GM18873 (cell line): ENCODE measurements around the gene PDIA6.
"Not testable (repeated sequence)": the region's sequence is repeated elsewhere in the genome, so short reads cannot be mapped to it uniquely, and the experiment has no call there.

Experiments used
- ATAC-seq: cut with Tn5 transposase; IDR thresholded peaks from one replicate; pipeline ENCODE4 v1.9.1; 2021; ENCODE audit warnings: mild to moderate bottlenecking, moderate library complexity, moderate number of reproducible peaks; ENCODE audit not compliant: unreplicated experiment, low FRiP score

Gene PDIA6

DNA sequence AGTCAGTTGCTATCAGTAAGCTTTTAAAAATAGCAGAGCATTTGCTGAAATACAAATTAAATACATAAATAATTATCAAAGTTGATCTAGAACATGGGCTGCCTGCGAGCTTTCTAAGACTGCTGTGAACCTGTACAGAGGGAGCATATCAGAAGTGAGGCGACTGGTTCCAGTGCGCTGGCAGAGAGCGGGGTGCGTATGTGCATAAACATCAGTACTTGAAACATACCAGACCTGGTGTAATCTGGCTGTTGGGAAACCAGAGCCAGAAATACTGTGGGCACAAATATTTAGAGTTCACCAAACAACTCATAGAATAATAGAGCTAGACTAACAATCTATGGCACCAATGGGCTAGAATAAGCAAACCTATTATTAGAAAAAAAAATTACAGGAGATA, 27.3 kb downstream of the PDIA6 start:
- ATAC-seq: no peak

GRCh38 chr2:10784719-10785118, 27.9 kb downstream of the PDIA6 start:
- ATAC-seq: no peak

- ATAC-seq: no peak
These were observed 29.2 kb downstream of the PDIA6 start for GRCh38 chr2:10783421-10783820.

DNA sequence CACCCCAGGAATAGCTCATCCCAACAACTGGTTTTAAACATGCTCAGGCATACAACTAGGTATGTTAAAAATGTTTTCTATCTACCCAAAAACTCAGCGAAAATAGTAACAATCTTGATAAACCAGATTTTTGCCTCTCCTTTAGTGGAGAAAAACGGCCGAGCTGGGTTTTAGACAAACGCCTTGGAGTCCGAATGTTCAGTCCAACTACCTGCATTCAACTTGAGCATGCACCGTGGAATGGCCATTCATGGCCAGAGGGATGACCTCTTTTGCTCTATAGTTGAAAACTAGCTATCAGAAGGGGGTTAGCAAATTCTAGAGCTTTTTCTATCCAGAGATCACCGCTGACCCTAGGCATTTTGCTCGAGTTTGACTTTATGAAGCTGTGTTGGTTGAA, 30.8 kb downstream of the PDIA6 start:
- ATAC-seq: no peak

DNA sequence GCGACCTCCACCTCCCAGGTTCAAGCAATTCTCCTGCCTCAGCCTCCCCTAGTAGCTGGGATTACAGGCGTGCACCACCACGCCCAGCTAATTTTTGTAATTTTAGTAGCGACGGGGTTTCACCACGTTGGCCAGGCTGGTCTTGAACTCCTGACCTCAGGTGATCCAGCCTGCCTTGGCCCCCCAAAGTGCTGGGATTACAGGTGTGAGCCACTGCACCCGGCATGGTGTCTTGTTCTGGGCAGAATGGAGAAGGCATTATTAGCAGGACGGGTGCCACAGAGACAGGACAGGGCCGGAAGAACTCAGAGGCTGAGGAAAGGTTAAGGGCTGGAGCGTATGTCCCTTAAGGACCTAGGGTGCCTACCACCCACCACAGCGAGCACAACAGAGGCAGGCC, 31.8 kb downstream of the PDIA6 start:
- ATAC-seq: not testable (repeated sequence)

DNA sequence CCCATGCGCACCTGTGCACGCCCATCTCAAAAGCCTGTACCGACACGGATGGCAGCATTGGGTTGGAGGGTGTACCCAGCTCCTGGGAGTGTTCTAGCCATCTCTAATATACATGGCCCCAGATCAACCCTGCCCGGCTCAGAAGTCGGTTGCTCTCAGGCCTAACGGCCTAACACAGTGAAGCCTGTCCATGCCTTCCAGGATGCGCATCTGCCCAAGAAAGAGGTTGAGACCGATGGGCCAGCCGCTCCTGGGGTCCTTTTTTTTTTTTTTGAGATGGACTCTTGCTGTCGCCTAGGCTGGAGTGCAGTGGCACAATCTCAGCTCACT, 32.1 kb downstream of the PDIA6 start:
- ATAC-seq: no peak

DNA sequence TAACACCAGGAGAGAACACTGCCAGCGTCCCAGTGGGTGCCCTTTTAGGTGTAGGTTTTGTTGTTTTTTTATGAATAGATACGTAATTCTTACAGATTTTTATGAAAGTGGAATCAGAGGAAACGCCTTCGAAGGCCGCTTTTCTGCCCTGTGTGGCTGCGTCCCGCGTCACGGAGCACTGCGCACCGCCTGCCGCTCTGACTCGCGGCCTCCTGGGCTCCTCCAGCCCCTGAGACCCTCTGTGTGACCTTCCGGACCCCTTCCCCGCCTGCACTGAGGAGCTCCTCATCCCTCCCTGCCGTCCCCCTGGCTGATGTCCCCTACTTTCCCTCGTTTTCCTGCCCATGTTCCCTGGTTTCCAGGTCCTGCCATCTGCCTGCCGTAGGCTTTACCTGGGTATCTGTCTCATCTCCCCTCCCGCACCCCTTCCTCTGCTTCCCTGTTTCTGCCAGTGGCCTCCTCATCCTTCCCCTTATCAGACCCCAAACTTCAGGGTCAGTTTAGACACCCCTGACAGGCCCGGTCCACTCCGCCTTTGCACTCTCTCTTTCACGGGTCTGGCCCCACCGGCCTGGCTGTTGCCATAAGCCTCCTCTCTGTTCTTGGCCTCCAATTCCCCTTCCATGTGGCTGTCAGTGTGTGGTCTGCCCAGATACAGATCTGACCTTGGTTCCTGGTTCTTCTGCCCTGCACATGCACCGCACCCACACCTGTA, 32.7 kb downstream of the PDIA6 start:
- no peak for ATAC-seq

DNA sequence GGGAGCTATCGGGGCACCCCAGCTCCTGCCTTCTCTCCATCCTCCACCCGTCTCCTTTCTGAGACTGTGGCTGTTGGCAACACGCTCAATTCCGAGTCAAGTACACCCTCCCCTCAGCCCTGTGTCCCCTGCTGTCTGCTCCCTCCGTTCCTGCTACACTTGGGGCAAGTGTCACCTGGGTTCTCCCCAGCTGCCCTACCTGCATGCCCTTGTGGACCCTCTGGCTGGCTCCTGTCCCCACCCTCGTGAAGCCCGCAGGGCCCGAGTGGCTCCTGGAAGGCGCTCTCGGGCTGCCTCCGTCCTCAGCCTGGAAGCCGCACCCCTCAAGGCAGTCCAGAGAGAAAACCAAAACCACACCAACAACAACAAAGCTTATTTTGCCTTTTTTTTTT, 33.9 kb downstream of the PDIA6 start:
- no peak for ATAC-seq

DNA sequence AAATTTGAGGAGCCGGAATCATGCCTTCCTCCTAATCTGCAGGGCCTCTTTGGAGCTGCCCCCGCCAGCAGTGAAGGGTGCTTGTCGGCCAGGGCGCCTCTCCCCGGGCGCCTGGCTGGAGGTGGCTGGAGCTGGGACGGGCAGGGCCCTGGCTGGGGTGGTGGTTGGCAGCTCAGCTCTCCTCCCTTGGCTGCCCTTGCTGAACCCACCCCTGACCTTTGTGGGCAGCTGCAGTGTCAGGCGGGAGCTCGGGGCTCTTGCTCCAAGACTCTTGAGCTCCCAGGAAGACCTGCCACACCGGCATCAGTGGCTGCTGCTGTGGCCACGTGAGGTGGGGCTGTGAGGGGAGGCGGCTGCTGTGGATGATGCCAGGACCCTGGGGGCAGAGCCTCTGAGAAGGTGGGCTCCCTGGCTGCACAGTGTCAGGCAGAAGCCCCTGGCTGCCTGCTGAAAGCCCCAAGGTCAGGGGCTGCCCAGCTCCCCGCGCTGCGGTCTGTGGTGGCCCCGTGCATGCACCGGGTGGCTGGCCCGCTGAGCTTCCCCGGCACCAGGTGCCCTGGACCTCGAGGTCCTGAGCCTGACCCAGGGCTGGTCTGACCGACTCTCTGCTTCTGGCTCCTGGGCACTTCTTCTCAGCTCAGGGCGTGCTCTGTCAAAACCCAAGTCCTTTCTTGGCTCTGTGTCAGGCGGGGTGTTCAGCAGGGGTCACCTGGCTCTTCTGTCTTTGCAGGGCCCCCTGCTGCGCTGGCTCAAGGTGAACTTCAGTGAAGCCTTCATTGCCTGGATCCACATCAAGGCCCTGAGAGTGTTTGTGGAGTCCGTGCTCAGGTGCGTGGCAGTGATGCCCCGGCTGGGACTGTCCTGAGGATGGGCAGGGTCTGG, 34.5 kb downstream of the PDIA6 start:
- ATAC-seq: no peak

GRCh38 chr2:10777111-10777841, 35.3 kb downstream of the PDIA6 start:
- no peak for ATAC-seq

DNA sequence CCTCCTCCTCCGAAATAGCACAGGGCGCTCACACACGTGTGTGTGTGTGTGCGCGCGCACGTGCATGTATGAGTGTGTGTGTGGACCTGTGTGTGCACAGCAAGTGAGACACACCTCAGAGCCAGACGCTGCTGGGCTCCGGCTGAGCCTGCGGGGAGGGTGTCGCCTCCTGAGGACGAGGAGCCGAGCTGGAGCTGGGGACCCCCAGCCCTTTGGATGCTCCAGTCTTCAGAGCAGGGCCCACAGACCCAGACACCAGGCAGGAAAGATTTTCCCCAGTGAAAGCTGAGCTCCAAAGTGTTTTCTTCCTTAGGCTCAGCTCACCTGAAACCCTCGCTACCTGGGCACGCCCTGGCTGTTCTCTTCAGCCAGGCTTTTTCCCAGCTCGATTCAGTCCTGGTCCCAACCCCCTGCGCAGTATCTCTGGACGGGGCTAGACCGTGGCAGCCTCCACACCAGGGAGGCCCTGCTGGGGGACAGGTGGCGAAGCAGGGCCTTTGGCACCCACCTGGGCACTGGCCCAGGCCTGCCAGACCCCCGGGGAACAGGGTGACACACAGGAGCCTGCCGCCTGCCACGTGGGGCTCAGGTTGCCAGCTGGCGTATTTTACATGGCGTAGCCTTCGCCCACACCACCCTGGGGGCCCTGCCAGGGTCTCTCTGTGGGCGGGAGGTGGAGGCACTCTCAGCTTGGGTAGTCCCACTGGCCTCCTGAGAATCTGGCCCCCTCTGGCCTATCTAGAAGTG, 36.2 kb downstream of the PDIA6 start:
- ATAC-seq: no peak

GRCh38 chr2:10775831-10776230, 36.8 kb downstream of the PDIA6 start:
- ATAC-seq: no peak

DNA sequence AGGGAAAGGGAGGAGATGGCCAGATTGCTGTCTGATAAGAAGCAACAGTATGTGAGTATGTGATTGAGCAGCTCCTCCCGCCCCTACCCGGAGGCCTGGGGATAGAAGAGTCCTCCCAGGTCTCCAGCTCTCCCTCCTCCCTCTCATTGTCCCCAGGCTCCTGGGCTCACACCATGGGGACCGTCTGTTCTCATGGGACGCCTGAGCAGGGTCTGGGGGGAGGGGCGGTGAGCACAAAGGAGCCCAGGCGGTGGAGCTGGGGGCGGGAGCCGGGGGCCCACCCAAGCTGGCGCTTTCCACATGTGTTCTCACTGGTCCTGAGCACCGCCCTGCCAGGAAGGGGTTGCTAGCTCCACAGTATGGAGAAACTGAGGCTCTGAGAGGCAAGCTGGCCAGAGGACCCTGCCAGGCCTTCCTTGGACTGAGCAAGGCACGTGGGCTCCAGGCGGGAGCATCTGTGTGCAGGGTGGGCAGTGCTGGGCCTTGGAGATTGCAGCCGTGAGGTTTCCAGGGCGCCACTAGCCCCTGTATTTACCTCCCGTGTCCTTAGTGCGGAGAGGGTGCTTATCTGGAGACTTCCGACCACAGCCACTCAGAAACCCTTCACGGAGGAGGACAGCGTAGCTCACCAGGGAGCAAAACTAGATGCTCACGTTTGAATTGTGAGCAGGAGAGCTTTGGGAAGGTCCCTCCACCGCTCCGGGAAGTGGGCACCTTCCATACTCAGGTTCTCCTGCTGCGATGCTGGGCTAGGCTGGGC, 37.4 kb downstream of the PDIA6 start:
- no peak for ATAC-seq

DNA sequence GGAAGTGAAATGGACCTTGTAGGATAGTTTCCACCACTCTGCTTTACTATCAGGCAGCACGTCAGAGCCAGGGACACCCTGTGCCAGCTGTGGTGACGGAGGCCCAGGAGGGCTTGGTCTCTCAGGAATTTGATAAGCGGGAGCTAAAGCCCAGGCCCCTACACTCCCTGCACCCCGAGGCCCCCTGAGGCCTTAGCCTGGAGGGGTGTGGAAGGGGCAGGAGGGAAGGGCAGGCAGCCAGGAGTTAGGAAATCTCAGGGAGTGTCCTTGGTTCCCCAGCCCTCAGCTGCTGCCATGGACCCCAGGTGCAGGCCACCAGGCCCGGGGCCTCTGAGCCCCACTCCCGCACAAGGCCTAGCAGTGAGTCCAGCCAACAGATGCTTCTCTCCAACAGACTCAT, 38.2 kb downstream of the PDIA6 start:
- no peak for ATAC-seq

DNA sequence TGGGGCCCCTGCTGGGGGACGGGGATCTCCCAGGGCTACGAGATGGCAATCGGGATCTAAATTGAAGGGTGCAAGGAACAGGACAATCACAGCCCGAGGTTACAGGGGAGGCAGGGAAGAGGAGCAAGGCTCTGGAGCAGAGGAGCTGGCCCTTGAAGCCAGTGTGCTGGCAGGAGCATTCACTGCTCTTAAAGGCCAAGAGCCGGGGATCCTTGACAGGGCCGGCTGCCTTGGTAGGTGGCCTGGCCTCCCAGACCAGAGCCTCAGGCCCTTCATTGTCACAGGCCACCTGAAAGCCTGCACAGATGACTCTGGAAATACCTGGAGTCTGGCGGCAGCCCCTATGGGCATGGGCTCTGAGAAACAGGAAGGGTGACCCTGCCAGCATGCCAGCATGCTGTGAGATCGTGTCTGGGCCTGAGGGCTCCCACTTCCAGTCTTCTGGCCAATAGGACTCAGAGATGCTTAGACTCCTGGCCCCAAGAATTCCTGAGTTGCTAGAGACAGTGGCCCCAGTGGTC, 38.7 kb downstream of the PDIA6 start:
- no peak for ATAC-seq

GRCh38 chr2:10772868-10773215, 39.7 kb downstream of the PDIA6 start:
- ATAC-seq: no peak

- no peak for ATAC-seq
These were observed 40.3 kb downstream of the PDIA6 start for GRCh38 chr2:10772201-10772867.

- no peak for ATAC-seq
These were observed 40.8 kb downstream of the PDIA6 start for GRCh38 chr2:10771786-10772185.
